ENCODE measurements around the gene FBXW4. TPM values are rescaled to one million over a fixed set of nuclear protein-coding genes. Genes with fewer than 3 reads are reported as not detected.

Gene FBXW4
- total and polyA plus RNA-seq, 2 of the 8 experiments (the other 6 are each of a cell fraction or from before 2014, with no cell fraction given), result 29.0 to 32.8 TPM

- peaks cover 2 to 37% (median 33%) of the 10 kb centered on the region in 4 experiments for H3K27me3 ChIP-seq (replicated peaks in 1 of 4; ENCODE audit: control insufficient read depth in 3 of 4, extremely low read depth in 1 of 4, insufficient read depth in 3 of 4, low read length in 3 of 4)
- no peak overlapping the region for H3K4ac ChIP-seq (replicated peaks; ENCODE audit: insufficient read length, low read depth, low read length)
- H3K36me3 ChIP-seq (ENCODE audit: control insufficient read depth in 2 of 4, insufficient read depth in 4 of 4, low read length in 3 of 4), result no peaks in the 10 kb centered on the region
- H3K9me3 ChIP-seq (ENCODE audit: insufficient read depth in 2 of 2, low read depth in 1 of 2, low read length in 1 of 2), result no peaks in the 10 kb centered on the region
- H3K9ac ChIP-seq (replicated peaks in 1 of 4; ENCODE audit: extremely low read depth in 1 of 4, low read depth in 3 of 4, low read length in 3 of 4), result no peak overlapping the region
- no peak overlapping the region for H3K23ac ChIP-seq (ENCODE audit: insufficient read length)
- peaks cover 0 to 4% of the 10 kb centered on the region in 2 experiments for H4K20me1 ChIP-seq (replicated peaks in 1 of 2; ENCODE audit: control insufficient read depth in 1 of 2, insufficient read depth in 2 of 2, low read length in 2 of 2)
- no peak overlapping the region for H3K4me2 ChIP-seq (ENCODE audit: insufficient read depth in 1 of 2, low read depth in 2 of 2, low read length in 2 of 2)
- H4K8ac ChIP-seq (ENCODE audit: extremely low read depth, insufficient read depth, low read length), result no peak overlapping the region
- ChIA-PET POLR2A (ENCODE audit: partially characterized antibody) (interaction anchor here (1.5 kb wide), 1 partner anchor 13 kb away, joined by 3 read pairs; no protein-coding TSS in a partner anchor), CTCF (ENCODE audit: partially characterized antibody) (interaction anchor here (0.6 to 7.5 kb wide), 4 partner anchors 71 to 351 kb away, joined by 3 to 38 read pairs (median 10); no protein-coding TSS in a partner anchor)
- no peak overlapping the region for H4K5ac ChIP-seq (ENCODE audit: insufficient read length, low read depth, low read length)
- H3K18ac ChIP-seq (ENCODE audit: extremely low read depth, low read length), result no peak overlapping the region
- H3K79me1 ChIP-seq (ENCODE audit: low read depth, low read length), result no peaks in the 10 kb centered on the region
- no peak overlapping the region for H3K4me3 ChIP-seq (ENCODE audit: extremely low read depth in 1 of 4, insufficient read depth in 2 of 4, low read depth in 3 of 4, low read length in 4 of 4)
- H3K56ac ChIP-seq (replicated peaks; ENCODE audit: insufficient read length, low read depth, low read length), result no peak overlapping the region
- H2BK20ac ChIP-seq (ENCODE audit: low read length), result no peak overlapping the region
- H3K4me1 ChIP-seq (replicated peaks in 1 of 4; ENCODE audit: control insufficient read depth in 3 of 4, insufficient read depth in 4 of 4, low read length in 3 of 4), result peaks cover 0 to 10% (median 6%) of the 10 kb centered on the region in 4 experiments; a peak in 4 of 7 replicates
- WGBS, 2 experiments (ENCODE audit: extremely low coverage in 1 of 2, insufficient coverage in 1 of 2, insufficient read length in 1 of 2, insufficient replicate concordance in 2 of 2, low coverage in 1 of 2, low lambda C conversion rate in 2 of 2, missing lambda C conversion rate in 1 of 2), result 89% methylated on average over 15 of the region's 15 CpGs; no CpG with 5 or more reads in 1 of the 2 experiments
- H3K27ac ChIP-seq (ENCODE audit: low read depth, low read length), result no peak overlapping the region
- no peak overlapping the region for H2AFZ ChIP-seq (ENCODE audit: low read length)
- H2BK5ac ChIP-seq (ENCODE audit: low read depth, low read length), result no peak overlapping the region
- no peak overlapping the region for H2BK12ac ChIP-seq (ENCODE audit: low read depth, low read length)
- no peak overlapping the region for H2BK15ac ChIP-seq (ENCODE audit: low read length)
- H3K14ac ChIP-seq (ENCODE audit: insufficient read length), result no peak overlapping the region
- DNase-seq (ENCODE audit: low read depth in 1 of 2, low spot score in 2 of 2), result no peak
- no peak for TF ChIP-seq E2F6 (IDR thresholded peaks at IDR 0.05)
- no peak for TF ChIP-seq YY1 (IDR thresholded peaks at IDR 0.05; ENCODE audit: low read depth, low read length)
- TF ChIP-seq HDAC6 (IDR thresholded peaks at IDR 0.05; ENCODE audit: low read depth, low read length), result no peak
- TF ChIP-seq CHD1 (IDR thresholded peaks at IDR 0.05; ENCODE audit: low read depth, low read length), result no peak
- TF ChIP-seq KDM1A (IDR thresholded peaks at IDR 0.05; ENCODE audit: borderline replicate concordance, low read length), result no peak
- TF ChIP-seq POU5F1 (IDR thresholded peaks at IDR 0.05; ENCODE audit: low read depth, low read length), result no peak
- no peak for TF ChIP-seq GABPA (IDR thresholded peaks at IDR 0.05; ENCODE audit: borderline replicate concordance, insufficient read depth, low read length)
- no peak for TF ChIP-seq BACH1 (IDR thresholded peaks at IDR 0.05; ENCODE audit: low read length)
- H3K23me2 ChIP-seq (ENCODE audit: low read depth, low read length), result peaks cover 3% of the 10 kb centered on the region
- FAIRE-seq, result no peak
- H2BK120ac ChIP-seq (replicated peaks; ENCODE audit: low read depth, low read length), result no peak overlapping the region
- H3K79me2 ChIP-seq (ENCODE audit: control insufficient read depth in 1 of 2, insufficient read depth in 2 of 2, low read length in 2 of 2), result no peaks in the 10 kb centered on the region
- H2AK5ac ChIP-seq (ENCODE audit: low read depth, low read length), result no peak overlapping the region
- H4K91ac ChIP-seq (replicated peaks; ENCODE audit: insufficient read length, low read length), result no peak overlapping the region
Measured at GRCh38 chr10:101564490-101564991, 130.4 kb downstream of the FBXW4 start.

Measured in H1 (cell line).